GM12878 (cell line): ENCODE results near the gene DNAH8. TPM values are rescaled to one million over a fixed set of nuclear protein-coding genes. Genes with fewer than 3 reads are reported as not detected.

Source experiments
- ATAC-seq: fragments of 200-7000 bp; cut with Tn5 transposase; 3 replicates; pipeline ENCODE4 v1.9.1; 2020; ENCODE audit warnings: mild to moderate bottlenecking, moderate library complexity
- BruUV-seq: library from RNA; stranded (reverse); fragments of 400-500 nt; replicated peaks from 2 replicates; lab custom pipeline; 2021; lab: Mats Ljungman, UMichigan
- CTCF ChIA-PET: fragments of 300-600 bp; sonication (Branson Sonifier 250); formaldehyde crosslinking; extraction: SDS; loops from one replicate; lab custom pipeline; 2021; ENCODE audit warnings: inconsistent platforms; lab: Yijun Ruan, JAX
- POLR2A ChIA-PET: fragments of 350-600 bp; formaldehyde crosslinking; extraction: SDS; loops from one replicate; lab custom pipeline; 2021; ENCODE audit warnings: inconsistent platforms; lab: Charles Lee
- RAD21 ChIA-PET: fragments of 300-600 bp; sonication (Branson Sonifier 250); formaldehyde crosslinking; loops from one replicate; lab custom pipeline; 2023; ENCODE audit warnings: antibody characterized with exemption; ENCODE audit not compliant: unreplicated experiment; lab: Charles Lee
- SMC1A ChIA-PET: fragments of 300-600 bp; sonication (Branson Sonifier 250); formaldehyde crosslinking; loops from one replicate; lab custom pipeline; 2023; ENCODE audit not compliant: unreplicated experiment, uncharacterized antibody; lab: Charles Lee
- DNase-seq: peaks from one replicate; pipeline ENCODE4 v3.0.0-alpha.2; 2011; ENCODE audit warnings: low read depth, low spot score
- FAIRE-seq: peaks from 3 replicates; lab custom pipeline; 2011; peaks lifted over from hg19 to GRCh38; lab: Jason Lieb, UNC
- H2AFZ ChIP-seq: 2 replicates; pipeline ENCODE4 v1.6.0; 2011; ENCODE audit warnings: low read depth, low read length, control low read depth; ENCODE audit not compliant: control insufficient read depth
- H3K27ac ChIP-seq: 2 replicates; pipeline ENCODE4 v1.5.1; 2011; ENCODE audit warnings: control low read depth; ENCODE audit not compliant: control insufficient read depth, insufficient read depth
- H3K27me3 ChIP-seq, 2 experiments: replicated peaks in 1 of 2; 2 replicates each; pipeline versions ENCODE4 v1.6.0 to v1.6.1; 2011; ENCODE audit warnings: low read length in 1 of 2; ENCODE audit not compliant: control insufficient read depth in 2 of 2, insufficient read depth in 2 of 2
- H3K36me3 ChIP-seq, 2 experiments: 2 replicates each; pipeline ENCODE4 v1.5.1; 2011; ENCODE audit warnings: low read length in 1 of 2; ENCODE audit not compliant: control insufficient read depth in 2 of 2, insufficient read depth in 2 of 2
- H3K4me1 ChIP-seq: 2 replicates; pipeline ENCODE4 v1.6.1; 2011; ENCODE audit warnings: mild to moderate bottlenecking, low read length, moderate library complexity, mixed read lengths; ENCODE audit not compliant: control insufficient read depth, insufficient read depth
- H3K4me2 ChIP-seq: 2 replicates; pipeline ENCODE4 v1.6.0; 2011; ENCODE audit warnings: control low read depth; ENCODE audit not compliant: control insufficient read depth, insufficient read depth
- H3K4me3 ChIP-seq: fragments of 200-600 bp; sonication (generic); 2 replicates; pipeline ENCODE4 v1.5.1; 2016
- H3K79me2 ChIP-seq: 2 replicates; pipeline ENCODE4 v1.6.0; 2011; ENCODE audit warnings: low read length; ENCODE audit not compliant: control insufficient read depth, insufficient read depth
- H3K9ac ChIP-seq: 2 replicates; pipeline ENCODE4 v1.8.0; 2011; ENCODE audit warnings: low read length, control low read depth, mixed read lengths; ENCODE audit not compliant: control insufficient read depth, insufficient read depth
- H3K9me3 ChIP-seq: replicated peaks from 3 replicates; pipeline ENCODE4 v1.5.1; 2011; ENCODE audit warnings: mild to moderate bottlenecking, low read length; ENCODE audit not compliant: control insufficient read depth, insufficient read depth
- H4K20me1 ChIP-seq: 2 replicates; pipeline ENCODE4 v1.6.0; 2011; ENCODE audit not compliant: control insufficient read depth, insufficient read depth
- EZH2 ChIP-seq: IDR thresholded peaks from 2 replicates; pipeline ENCODE4 v1.6.1; 2012; ENCODE audit warnings: low read depth, mild to moderate bottlenecking, control low read depth, inconsistent platforms, low read length, borderline replicate concordance; ENCODE audit not compliant: control insufficient read depth
- IKZF2 ChIP-seq, 2 experiments: fragments of 450-650 bp; IDR thresholded peaks; 2 replicates each; pipeline ENCODE4 v1.6.1; 2017; ENCODE audit warnings: mild to moderate bottlenecking in 2 of 2, moderate library complexity in 2 of 2
- MTA3 ChIP-seq: IDR thresholded peaks from 2 replicates; pipeline ENCODE4 v1.6.1; 2012; ENCODE audit warnings: low read length, inconsistent platforms, borderline replicate concordance
- NR2F1 ChIP-seq: fragments of 450-650 bp; conservative IDR thresholded peaks from 2 replicates; pipeline ENCODE4 v1.6.1; 2017; ENCODE audit warnings: mild to moderate bottlenecking
- NRF1 ChIP-seq: conservative IDR thresholded peaks from 2 replicates; pipeline ENCODE4 v1.6.1; 2011; ENCODE audit warnings: mild to moderate bottlenecking, low read depth, low read length, improper control_type of control experiment
- SIN3A ChIP-seq: IDR thresholded peaks from 2 replicates; pipeline ENCODE4 v1.6.1; 2012; ENCODE audit warnings: low read depth, low read length, improper control_type of control experiment
- SPI1 ChIP-seq: IDR thresholded peaks from 2 replicates; pipeline ENCODE4 v1.6.1; 2011; ENCODE audit warnings: low read depth, mild to moderate bottlenecking, low read length, moderate library complexity, borderline replicate concordance; ENCODE audit not compliant: insufficient read depth
- SREBF1 ChIP-seq: IDR thresholded peaks from 2 replicates; pipeline ENCODE4 v1.6.1; 2012; ENCODE audit warnings: mild to moderate bottlenecking, low read length
- SREBF2 ChIP-seq: IDR thresholded peaks from 2 replicates; pipeline ENCODE4 v1.6.1; 2012; ENCODE audit warnings: mild to moderate bottlenecking, low read length
- WGBS: methylation state at CpG from one replicate; pipeline ENCODE4 v1.1.6; 2016; ENCODE audit warnings: low lambda C conversion rate; ENCODE audit not compliant: insufficient replicate concordance, insufficient coverage; ENCODE audit errors: missing lambda C conversion rate; 5-methylcytosine and 5-hydroxymethylcytosine counted together
- in situ Hi-C: fragments of 300-500 bp; cut with MboI; formaldehyde crosslinking; loops from 9 replicates; pipeline ENCODE4 v1.14.3; 2018; ENCODE audit warnings: mixed read lengths
- intact Hi-C: fragments of 100-400 bp; cut with micrococcal nuclease; formaldehyde crosslinking; loops from one replicate; pipeline ENCODE4 v1.14.2; 2022; ENCODE audit not compliant: unreplicated experiment
- polyA plus RNA-seq, 11 experiments: library from polyadenylated mRNA; depleted of rRNA in 4 of 11; unstranded in 6 of 11; stranded (reverse) in 5 of 11; fragments of >200 nt; fragmentation: Nextera tagmentation in 4 of 11; fragmentation: Illumina TruSeq in 1 of 11; extraction: Ambion mirVana in 4 of 11; extraction: Trizol in 1 of 11; gene quantifications; 1 replicate in 1 of 11; 2 replicates in 10 of 11; pipeline versions ENCODE4 v1.2.1 to v1.2.3, GENCODE V29; 2011 to 2016; ENCODE audit warnings: inconsistent platforms in 2 of 11, missing spikeins in 2 of 11, low read depth in 1 of 11
- total RNA-seq, 4 experiments: library from RNA; depleted of rRNA in 3 of 4; stranded (reverse); fragments of >200 nt in 3 of 4; fragmentation: Illumina TruSeq in 1 of 4; extraction: Trizol in 1 of 4; gene quantifications; 2 replicates each; pipeline versions ENCODE4 v1.2.1 to v1.2.3, GENCODE V29; 2013 to 2021
- TF ChIP-seq, protein P1 (sequence below): fragments of 450-650 bp; IDR thresholded peaks from 2 replicates; pipeline ENCODE4 v1.6.1; 2016; ENCODE audit warnings: mild to moderate bottlenecking, moderate library complexity, borderline replicate concordance
- TF ChIP-seq, protein P2 (sequence below): IDR thresholded peaks from 2 replicates; pipeline ENCODE4 v1.6.1; 2011; ENCODE audit warnings: borderline replicate concordance, low read depth, mild to moderate bottlenecking, moderate library complexity, mixed read lengths, low read length; ENCODE audit not compliant: insufficient read depth; ENCODE audit errors: extremely low read length
- TF ChIP-seq, protein P3 (sequence below): IDR thresholded peaks from 2 replicates; pipeline ENCODE4 v1.6.1; 2012; ENCODE audit warnings: low read depth, low read length, improper control_type of control experiment
- TF ChIP-seq, protein P4 (sequence below): fragments of 450-650 bp; formaldehyde crosslinking; IDR thresholded peaks from 2 replicates; pipeline ENCODE4 v1.4.0; 2022; ENCODE audit warnings: mild to moderate bottlenecking, moderate library complexity

DNAH8 gene
- total and polyA plus RNA-seq, 10 of the 15 experiments (the other 5 are each of a cell fraction or from before 2014, with no cell fraction given): 0.02 to 0.34 (median 0.10) TPM; not detected in 3

DNA sequence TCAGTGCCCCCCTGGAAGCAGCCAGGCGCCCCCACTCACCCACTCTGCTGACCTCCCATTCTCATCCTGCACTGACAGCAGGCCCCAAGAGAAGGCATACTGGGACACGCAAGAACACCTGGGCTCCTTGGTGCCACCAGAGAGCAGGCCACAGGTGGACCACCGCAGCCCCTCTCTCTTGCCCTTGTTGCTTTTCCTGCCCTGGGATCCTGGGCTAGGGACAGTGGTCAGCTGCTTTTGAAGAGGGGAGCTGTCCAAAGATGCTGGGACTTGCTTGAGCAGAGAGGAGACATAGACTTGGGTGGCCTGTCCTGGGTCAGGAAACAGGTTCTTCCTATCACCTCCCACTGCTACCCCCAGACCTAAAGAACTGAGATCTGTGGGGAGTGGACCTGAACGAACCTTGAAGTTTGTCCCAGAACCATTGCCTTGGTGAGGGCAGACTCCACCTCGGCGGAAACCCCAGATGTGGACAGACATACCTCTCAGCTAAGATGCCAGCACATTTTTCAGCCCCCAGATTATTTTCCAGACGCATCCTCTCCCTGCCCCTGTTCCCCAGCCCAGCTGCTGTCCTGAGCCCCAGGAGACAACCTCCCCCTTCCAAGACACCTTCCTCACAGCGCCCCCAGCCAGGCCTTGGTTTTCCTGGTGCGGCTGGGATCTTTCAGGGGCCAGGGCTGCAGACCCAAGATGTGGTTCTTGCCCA, 334.6 kb downstream of the DNAH8 start:
- BruUV-seq: no TSS peak
- intact Hi-C loops (no loop called here), in situ Hi-C loops (no loop called here)
- H3K27ac ChIP-seq: no peak overlapping the region
- FAIRE-seq (no peak), DNase-seq (no peak), ATAC-seq (no peak)
- no peaks in the 10 kb centered on the region for H3K36me3 ChIP-seq
- no peak overlapping the region for H3K4me3 ChIP-seq
- no peaks in the 10 kb centered on the region for H3K9me3 ChIP-seq
- RAD21 ChIA-PET: no interaction called here
- H3K4me1 ChIP-seq: no peaks in the 10 kb centered on the region; the same call in 1 of the 2 replicates
- H3K79me2 ChIP-seq: no peaks in the 10 kb centered on the region
- H2AFZ ChIP-seq: no peak overlapping the region
- no peak overlapping the region for H3K9ac ChIP-seq
- CTCF ChIA-PET: interaction anchor here (0.9 to 1.4 kb wide), 2 partner anchors 19 to 20 kb away, joined by 3 read pairs; no protein-coding TSS in a partner anchor
- SMC1A ChIA-PET: no interaction called here
- H3K27me3 ChIP-seq: peaks cover 8 to 16% of the 10 kb centered on the region in 2 experiments
- 49% methylated on average over 9 of the region's 9 CpGs for WGBS
- no peak overlapping the region for H3K4me2 ChIP-seq
- H4K20me1 ChIP-seq: 0 out of 2 replicates have a peak, but pooled peaks cover 3% of the 10 kb centered on the region
- POLR2A ChIA-PET: no interaction called here
- TF ChIP-seq NRF1 (no peak), SREBF2 (no peak), SPI1 (no peak), MTA3 (no peak), IKZF2 (IDR thresholded peaks at IDR 0.05) (no peak), EZH2 (no peak), SREBF1 (no peak), NR2F1 (no peak), SIN3A (no peak)
- TF ChIP-seq, protein P1, sequence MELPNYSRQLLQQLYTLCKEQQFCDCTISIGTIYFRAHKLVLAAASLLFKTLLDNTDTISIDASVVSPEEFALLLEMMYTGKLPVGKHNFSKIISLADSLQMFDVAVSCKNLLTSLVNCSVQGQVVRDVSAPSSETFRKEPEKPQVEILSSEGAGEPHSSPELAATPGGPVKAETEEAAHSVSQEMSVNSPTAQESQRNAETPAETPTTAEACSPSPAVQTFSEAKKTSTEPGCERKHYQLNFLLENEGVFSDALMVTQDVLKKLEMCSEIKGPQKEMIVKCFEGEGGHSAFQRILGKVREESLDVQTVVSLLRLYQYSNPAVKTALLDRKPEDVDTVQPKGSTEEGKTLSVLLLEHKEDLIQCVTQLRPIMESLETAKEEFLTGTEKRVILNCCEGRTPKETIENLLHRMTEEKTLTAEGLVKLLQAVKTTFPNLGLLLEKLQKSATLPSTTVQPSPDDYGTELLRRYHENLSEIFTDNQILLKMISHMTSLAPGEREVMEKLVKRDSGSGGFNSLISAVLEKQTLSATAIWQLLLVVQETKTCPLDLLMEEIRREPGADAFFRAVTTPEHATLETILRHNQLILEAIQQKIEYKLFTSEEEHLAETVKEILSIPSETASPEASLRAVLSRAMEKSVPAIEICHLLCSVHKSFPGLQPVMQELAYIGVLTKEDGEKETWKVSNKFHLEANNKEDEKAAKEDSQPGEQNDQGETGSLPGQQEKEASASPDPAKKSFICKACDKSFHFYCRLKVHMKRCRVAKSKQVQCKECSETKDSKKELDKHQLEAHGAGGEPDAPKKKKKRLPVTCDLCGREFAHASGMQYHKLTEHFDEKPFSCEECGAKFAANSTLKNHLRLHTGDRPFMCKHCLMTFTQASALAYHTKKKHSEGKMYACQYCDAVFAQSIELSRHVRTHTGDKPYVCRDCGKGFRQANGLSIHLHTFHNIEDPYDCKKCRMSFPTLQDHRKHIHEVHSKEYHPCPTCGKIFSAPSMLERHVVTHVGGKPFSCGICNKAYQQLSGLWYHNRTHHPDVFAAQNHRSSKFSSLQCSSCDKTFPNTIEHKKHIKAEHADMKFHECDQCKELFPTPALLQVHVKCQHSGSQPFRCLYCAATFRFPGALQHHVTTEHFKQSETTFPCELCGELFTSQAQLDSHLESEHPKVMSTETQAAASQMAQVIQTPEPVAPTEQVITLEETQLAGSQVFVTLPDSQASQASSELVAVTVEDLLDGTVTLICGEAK: no peak
- TF ChIP-seq, protein P2, sequence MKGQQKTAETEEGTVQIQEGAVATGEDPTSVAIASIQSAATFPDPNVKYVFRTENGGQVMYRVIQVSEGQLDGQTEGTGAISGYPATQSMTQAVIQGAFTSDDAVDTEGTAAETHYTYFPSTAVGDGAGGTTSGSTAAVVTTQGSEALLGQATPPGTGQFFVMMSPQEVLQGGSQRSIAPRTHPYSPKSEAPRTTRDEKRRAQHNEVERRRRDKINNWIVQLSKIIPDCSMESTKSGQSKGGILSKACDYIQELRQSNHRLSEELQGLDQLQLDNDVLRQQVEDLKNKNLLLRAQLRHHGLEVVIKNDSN: no peak
- TF ChIP-seq, protein P3, sequence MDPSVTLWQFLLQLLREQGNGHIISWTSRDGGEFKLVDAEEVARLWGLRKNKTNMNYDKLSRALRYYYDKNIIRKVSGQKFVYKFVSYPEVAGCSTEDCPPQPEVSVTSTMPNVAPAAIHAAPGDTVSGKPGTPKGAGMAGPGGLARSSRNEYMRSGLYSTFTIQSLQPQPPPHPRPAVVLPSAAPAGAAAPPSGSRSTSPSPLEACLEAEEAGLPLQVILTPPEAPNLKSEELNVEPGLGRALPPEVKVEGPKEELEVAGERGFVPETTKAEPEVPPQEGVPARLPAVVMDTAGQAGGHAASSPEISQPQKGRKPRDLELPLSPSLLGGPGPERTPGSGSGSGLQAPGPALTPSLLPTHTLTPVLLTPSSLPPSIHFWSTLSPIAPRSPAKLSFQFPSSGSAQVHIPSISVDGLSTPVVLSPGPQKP: no peak
- TF ChIP-seq, protein P4, sequence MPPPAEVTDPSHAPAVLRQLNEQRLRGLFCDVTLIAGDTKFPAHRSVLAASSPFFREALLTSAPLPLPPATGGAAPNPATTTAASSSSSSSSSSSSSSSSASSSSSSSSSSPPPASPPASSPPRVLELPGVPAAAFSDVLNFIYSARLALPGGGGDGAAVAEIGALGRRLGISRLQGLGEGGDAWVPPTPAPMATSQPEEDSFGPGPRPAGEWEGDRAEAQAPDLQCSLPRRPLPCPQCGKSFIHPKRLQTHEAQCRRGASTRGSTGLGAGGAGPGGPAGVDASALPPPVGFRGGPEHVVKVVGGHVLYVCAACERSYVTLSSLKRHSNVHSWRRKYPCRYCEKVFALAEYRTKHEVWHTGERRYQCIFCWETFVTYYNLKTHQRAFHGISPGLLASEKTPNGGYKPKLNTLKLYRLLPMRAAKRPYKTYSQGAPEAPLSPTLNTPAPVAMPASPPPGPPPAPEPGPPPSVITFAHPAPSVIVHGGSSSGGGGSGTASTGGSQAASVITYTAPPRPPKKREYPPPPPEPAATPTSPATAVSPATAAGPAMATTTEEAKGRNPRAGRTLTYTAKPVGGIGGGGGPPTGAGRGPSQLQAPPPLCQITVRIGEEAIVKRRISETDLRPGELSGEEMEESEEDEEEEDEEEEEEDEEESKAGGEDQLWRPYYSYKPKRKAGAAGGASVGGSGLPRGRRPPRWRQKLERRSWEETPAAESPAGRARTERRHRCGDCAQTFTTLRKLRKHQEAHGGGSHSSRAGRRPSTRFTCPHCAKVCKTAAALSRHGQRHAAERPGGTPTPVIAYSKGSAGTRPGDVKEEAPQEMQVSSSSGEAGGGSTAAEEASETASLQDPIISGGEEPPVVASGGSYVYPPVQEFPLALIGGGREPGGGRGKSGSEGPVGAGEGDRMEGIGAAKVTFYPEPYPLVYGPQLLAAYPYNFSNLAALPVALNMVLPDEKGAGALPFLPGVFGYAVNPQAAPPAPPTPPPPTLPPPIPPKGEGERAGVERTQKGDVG (CRISPR knock-in tag): no peak
